DMS114 treated with DMSO at 0.1 percent for 48 hours (cell line): ENCODE results near the gene RIN3.

ENCODE experiments used
- DNase-seq: peaks from one replicate; lab custom pipeline; 2025; ENCODE audit not compliant: unreplicated experiment; lab: John Stamatoyannopoulos, UW

Gene RIN3

GRCh38 chr14:92644970-92645515 is 131.5 kb downstream of the RIN3 start:
- no peak for DNase-seq

DNA sequence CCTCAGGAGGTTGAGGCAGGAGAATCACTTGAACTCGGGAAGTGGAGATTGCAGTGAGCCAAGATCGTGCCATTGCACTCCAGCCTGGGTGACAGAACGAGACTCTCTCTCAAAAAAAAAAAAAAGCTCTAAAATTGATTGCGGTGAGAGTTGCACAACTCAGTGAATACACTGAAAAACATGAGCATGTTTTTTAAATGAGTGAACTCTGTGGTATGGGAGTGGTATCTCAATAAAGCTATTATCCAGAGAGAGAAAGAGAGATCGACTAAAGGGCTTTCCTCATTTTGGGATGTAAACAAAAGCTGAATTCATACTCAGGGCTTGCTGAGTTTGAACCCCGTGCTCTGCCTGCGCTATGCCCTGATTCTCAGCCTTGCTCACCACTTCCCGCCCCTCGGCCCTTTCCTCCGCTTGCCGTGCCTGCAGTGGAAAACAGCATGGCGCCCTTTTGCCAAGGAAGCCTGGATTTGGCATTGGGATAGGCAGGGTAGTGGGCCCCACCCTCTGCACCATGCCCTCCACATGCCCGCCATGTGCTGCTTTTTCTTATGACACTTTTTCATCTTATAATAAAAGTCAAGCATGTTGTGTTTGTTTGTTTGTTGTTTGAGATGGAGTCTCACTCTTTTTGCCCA is 132.4 kb downstream of the RIN3 start:
- DNase-seq: no peak

DNA sequence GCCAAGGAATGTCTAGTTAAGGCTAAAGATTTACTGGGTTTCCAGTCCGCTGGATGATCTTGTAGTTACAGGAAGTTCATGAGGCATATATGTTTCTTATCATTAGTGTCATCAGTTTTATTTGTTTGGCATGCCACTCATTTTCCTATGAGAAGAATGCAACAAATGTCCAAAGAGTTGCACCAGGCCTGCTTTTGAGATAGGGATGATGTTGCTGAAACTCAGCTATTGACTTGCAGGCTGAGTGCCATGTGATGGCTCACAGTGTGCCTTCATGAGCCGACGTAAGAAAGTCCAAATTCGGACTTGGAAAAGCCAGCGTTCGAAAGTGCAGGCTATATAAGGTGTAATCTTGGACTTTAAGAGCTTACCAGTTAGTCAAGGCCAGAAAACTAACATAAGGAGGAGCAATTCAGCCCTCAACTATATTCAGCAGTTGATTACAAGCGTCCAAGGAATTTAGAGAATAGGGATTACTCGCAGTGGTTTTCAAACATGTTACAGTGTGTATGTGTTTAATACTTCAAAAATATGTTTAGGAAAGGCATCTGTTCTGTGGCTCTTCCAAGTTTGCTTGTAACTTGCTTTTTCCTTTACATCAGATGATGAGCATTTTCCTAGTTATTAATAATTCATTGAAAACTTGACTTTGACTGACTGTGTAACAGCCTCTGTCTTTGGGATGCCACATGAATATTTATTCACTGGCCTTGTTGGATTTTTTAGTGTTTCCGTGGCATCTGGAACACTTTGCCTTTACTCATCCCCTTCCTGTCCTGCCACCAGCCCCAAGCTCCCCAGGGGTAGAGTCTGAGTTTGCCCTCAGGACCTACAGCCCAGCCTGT is 133.6 kb downstream of the RIN3 start:
- no peak for DNase-seq

GRCh38 chr14:92647797-92648279 is 134.3 kb downstream of the RIN3 start:
- DNase-seq: no peak

GRCh38 chr14:92649066-92649465 is 135.5 kb downstream of the RIN3 start:
- DNase-seq: no peak

DNA sequence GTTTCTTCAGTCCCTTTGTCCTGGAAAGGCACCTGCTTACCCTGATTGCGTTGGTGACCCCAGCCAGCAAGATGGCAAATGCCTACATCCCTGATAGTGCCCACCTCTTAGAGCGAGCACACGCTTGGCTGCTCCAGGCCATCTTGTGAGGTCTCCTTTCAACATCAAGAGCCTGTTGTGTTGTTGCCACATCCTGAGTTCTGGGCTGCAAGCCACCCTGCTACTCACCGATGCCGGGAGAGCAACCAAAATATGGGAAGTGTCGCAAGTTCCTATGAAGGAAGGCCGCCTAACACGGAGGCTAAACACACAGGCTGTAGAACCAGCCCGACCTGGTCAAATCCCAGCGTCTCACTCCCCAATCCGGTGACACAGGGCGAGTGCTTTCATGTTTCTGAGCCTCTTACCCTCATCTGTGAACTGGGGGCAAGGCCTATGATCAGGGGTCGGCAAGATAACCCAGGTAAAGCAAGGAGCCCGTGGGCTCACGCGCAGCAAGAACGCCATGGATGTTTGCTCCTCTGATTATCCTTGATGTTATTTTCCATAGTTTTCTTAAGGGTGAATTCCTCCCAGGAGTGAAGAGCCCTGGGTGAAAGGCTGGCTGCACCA is 136.5 kb downstream of the RIN3 start:
- no peak for DNase-seq

- DNase-seq: no peak
Measured at GRCh38 chr14:92650581-92651105, 137.1 kb downstream of the RIN3 start.

GRCh38 chr14:92651106-92651757 is 137.7 kb downstream of the RIN3 start:
- no peak for DNase-seq

DNA sequence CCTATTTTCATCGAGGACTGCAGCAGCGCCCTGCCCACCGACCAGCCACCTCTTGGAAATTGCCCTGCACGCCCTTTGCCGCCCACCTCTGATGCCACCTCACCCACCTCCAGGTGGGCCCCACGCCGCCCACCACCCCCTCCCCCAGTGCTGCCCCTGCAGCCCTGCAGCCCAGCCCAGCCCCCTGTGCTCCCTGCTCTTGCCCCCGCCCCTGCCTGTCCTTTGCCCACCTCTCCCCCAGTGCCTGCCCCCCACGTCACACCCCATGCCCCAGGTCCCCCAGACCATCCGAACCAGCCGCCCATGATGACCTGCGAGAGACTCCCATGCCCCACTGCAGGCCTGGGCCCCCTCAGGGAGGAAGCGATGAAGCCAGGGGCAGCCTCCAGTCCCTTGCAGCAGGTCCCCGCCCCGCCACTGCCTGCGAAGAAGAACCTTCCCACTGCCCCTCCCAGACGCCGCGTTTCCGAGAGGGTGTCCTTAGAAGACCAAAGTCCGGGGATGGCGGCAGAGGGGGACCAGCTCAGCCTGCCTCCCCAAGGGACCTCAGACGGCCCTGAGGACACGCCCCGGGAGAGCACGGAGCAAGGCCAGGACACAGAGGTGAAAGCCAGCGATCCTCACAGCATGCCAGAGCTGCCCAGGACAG is 138.3 kb downstream of the RIN3 start:
- DNase-seq: no peak

DNA sequence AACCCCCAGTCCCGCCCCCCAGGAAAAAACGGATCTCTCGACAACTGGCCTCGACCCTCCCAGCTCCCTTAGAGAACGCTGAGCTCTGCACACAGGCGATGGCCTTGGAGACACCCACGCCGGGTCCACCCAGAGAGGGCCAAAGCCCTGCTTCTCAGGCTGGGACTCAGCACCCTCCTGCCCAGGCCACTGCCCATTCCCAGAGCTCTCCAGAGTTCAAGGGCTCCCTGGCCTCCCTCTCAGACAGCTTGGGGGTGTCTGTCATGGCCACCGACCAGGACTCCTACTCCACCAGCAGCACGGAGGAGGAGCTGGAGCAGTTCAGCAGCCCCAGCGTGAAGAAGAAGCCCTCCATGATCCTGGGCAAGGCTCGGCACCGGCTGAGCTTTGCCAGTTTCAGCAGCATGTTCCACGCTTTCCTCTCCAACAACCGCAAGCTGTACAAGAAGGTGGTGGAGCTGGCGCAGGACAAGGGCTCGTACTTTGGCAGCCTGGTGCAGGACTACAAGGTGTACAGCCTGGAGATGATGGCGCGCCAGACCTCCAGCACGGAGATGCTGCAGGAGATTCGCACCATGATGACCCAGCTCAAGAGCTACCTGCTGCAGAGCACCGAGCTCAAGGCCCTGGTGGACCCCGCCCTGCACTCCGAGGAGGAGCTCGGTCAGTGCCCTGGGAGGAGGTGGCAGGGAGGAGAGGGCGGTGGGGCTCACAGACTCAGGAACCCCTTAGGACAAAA is 139.0 kb downstream of the RIN3 start:
- DNase-seq: no peak

DNA sequence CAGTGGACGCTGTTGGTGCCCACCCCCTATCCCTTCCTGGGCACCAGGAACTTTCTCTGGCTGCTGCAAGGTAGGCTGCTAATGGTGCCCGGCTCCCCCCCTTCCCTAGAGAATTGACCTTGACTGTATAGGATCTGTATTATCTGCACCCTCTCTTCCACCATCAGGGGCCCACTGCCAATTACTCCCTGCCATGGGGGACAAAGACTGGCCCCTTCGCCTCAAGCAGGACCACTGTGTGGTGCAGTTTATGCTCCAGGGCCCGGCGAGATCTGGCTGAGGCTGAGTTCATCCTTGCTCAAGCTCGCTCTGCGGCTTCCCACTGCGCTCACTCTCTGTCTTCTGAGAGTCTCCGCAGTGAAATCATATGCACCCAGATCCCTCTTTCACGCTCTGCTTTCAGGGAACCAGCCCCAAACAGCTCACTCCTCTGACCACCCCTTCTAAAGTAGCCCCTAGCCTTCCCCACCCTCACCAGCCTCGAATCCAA is 139.6 kb downstream of the RIN3 start:
- DNase-seq: no peak

GRCh38 chr14:92654239-92654901 is 140.8 kb downstream of the RIN3 start:
- DNase-seq: no peak

GRCh38 chr14:92655419-92656201 is 142.0 kb downstream of the RIN3 start:
- no peak for DNase-seq

DNA sequence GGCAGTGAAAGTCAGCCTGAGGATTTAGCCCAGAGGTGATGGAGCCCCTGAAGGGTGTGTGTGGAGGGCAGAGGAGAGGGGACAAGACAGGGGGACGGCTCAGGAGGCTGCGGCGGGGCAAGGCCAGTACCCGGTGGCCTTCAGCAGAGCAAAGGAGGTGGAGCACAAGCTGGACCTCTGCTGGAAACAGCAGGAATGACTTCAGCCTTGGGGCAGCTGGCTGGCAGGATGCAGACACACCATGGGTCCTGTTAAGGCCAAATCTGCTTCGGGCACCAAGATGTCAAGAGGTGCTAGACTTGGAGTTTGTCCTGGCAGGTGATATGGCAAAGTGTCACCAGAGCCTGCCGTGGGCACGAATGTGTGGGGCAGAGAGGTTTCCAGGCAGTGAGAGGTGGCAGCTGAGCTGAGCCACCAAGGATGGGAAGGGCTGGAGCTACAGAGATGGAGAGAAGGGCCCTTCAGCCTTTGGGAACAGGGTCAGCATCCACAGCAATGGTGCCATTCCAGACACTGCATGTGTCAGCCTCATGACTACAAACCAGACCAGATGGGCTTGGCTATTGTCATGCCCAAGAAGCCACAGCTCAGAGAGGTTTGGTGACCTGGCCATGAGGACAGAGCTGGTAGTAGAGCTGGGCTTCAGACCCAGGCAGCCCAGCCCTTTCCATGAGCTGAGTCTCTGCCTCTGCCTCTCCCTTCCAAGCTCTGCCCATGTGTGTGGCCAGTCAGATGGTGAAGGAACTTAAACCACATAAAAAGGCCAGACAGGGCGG is 142.9 kb downstream of the RIN3 start:
- DNase-seq: no peak

GRCh38 chr14:92657457-92658142 is 144.0 kb downstream of the RIN3 start:
- DNase-seq: no peak

GRCh38 chr14:92658160-92658559 is 144.6 kb downstream of the RIN3 start:
- no peak for DNase-seq

GRCh38 chr14:92658684-92659083 is 145.1 kb downstream of the RIN3 start:
- no peak for DNase-seq
